ENCODE results near the gene ONECUT3. TPM values are rescaled to one million over a fixed set of nuclear protein-coding genes. Genes with fewer than 3 reads are reported as not detected.

ONECUT3 gene
- polyA plus RNA-seq, 1 of the 3 experiments (the other 2 are of a cell fraction): not detected

DNA sequence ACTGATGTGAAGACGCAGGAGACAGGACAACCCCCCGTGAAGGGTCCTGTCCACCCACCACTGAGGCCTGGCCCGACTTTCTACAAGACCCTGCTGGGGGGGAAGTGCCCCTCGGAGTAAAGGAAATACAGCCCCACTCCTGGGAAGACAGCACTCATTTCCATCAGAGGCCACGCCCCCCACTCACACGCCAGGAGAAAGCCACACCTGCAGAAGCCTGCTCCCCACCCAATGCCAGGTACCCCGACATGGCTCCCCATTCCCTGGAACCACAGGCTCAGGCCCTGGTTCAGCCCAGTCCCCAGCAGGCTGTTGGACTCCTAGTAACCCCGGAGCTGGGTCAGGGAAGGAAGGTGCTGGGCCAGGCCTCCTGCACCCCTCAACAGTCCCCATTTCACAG, 69.7 kb downstream of the ONECUT3 start:
- H3K4me2 ChIP-seq: no peak overlapping the region
- no peak overlapping the region for H3K4me3 ChIP-seq (ENCODE audit: low read depth in 2 of 2, low read length in 1 of 2)
- CTCF ChIA-PET: interaction anchor here (1.0 to 8.1 kb wide), 6 partner anchors 15 to 151 kb away, joined by 3 to 188 read pairs (median 6); no protein-coding TSS in a partner anchor
- peaks cover 22% of the 10 kb centered on the region; the same call in 1 of the 2 replicates for H3K79me2 ChIP-seq (ENCODE audit: insufficient read depth)
- H3K4me1 ChIP-seq (ENCODE audit: control insufficient read depth in 1 of 2, insufficient read depth in 2 of 2, low read depth in 1 of 2, low read length in 1 of 2): peaks cover 0 to 7% of the 10 kb centered on the region in 2 experiments; a peak in 1 of 4 replicates
- H4K20me1 ChIP-seq (ENCODE audit: insufficient read depth): peaks cover 14% of the 10 kb centered on the region; the same call in 1 of the 2 replicates
- POLR2A ChIA-PET: no interaction called here
- peaks cover 6% of the 10 kb centered on the region for H3F3A ChIP-seq (replicated peaks; ENCODE audit: insufficient read depth)
- no peaks in the 10 kb centered on the region for H3K27me3 ChIP-seq (ENCODE audit: insufficient read depth)
- WGBS (ENCODE audit: low lambda C conversion rate): 100% methylated on average over 3 of the region's 8 CpGs
- no peaks in the 10 kb centered on the region for H3K9me2 ChIP-seq
- H3K36me3 ChIP-seq (replicated peaks in 1 of 2; ENCODE audit: control insufficient read depth in 1 of 2, insufficient read depth in 2 of 2, low read length in 1 of 2): peaks cover 15 to 51% of the 10 kb centered on the region in 2 experiments
- H3K9ac ChIP-seq: no peak overlapping the region
- no peak for TF ChIP-seq SIN3A (IDR thresholded peaks at IDR 0.05; ENCODE audit: borderline replicate concordance, low read depth, low read length)
- TF ChIP-seq, protein P1, sequence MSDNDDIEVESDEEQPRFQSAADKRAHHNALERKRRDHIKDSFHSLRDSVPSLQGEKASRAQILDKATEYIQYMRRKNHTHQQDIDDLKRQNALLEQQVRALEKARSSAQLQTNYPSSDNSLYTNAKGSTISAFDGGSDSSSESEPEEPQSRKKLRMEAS (IDR thresholded peaks at IDR 0.05; ENCODE audit: low read depth): no peak
- no peak overlapping the region for H2AFZ ChIP-seq (ENCODE audit: low read depth)
- H3K27ac ChIP-seq (ENCODE audit: low read depth in 2 of 2, low read length in 1 of 2): no peak overlapping the region
- DNase-seq: no peak
- no peaks in the 10 kb centered on the region for H3K9me3 ChIP-seq

DNA sequence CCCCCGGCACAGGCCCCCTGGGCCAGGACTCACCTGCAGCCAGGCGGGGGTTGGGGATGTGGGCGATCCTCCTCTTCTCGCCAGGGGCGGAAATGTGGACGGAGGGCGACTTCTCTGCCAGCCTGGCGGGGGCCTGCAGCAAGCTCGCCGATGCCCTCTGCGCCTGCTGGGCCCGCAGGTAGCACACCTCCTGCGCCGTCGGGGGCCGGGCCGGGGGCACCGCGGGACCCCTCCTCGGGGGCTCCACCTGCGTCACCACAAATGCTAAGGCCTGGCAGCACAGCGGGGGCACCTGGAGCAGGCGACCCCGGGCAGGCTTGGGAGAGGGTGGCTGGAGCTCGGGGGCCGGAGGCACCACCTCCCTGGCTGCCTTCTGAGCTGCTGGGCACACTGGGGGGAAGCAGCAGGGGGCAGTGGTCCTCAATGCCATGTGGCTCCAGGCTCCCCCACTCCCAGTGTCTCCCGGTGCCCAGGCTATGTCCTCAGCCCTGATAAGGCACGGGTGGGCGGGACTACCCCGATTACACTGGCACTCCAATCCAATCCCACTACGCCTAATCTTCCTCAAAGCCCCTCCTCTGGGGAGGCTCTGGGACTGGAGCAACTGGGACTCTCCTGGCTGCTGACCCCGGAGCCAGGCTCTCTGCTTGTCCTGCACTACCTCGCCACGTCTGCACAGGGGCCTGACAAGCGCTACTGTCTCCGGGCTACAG, 70.4 kb downstream of the ONECUT3 start:
- H3K27me3 ChIP-seq (ENCODE audit: insufficient read depth): no peaks in the 10 kb centered on the region
- WGBS (ENCODE audit: low lambda C conversion rate): 94% methylated on average over 16 of the region's 36 CpGs

DNA sequence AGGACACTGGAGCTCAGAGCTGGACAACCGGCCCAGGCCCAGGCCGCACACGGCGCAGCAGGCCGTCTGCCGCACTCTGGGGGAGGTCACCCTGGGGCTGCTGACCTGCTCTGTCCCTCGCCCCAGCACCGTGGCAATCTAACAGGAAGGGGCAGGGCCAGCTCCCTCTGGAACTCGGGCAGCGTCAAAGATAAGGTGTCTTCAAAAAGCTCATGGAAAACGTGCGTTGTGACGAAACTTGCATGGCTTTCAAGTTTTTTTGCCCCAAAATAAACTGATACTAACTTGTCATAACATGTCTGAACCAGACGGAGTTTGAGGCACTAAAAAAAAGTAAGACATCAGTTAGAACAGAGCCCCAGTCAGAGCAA, 70.9 kb downstream of the ONECUT3 start:
- Histone ChIP-seq H3K79me2 (ENCODE audit: insufficient read depth) (peaks cover 30% of the 10 kb centered on the region), H3K4me3 (ENCODE audit: low read depth in 2 of 2, low read length in 1 of 2) (no peak overlapping the region)
- POLR2A ChIA-PET: no interaction called here
- TF ChIP-seq SIN3A (IDR thresholded peaks at IDR 0.05; ENCODE audit: borderline replicate concordance, low read depth, low read length): no peak
- TF ChIP-seq RFX5 (IDR thresholded peaks at IDR 0.05; ENCODE audit: low read length): no peak
- no peak for TF ChIP-seq RCOR1 (IDR thresholded peaks at IDR 0.05; ENCODE audit: low read length)
- TF ChIP-seq POLR2AphosphoS5 (IDR thresholded peaks at IDR 0.05; ENCODE audit: low read depth, low read length): no peak
- TF ChIP-seq SMC3 (IDR thresholded peaks at IDR 0.05; ENCODE audit: low read depth, low read length): no peak
- TF ChIP-seq, protein P2, sequence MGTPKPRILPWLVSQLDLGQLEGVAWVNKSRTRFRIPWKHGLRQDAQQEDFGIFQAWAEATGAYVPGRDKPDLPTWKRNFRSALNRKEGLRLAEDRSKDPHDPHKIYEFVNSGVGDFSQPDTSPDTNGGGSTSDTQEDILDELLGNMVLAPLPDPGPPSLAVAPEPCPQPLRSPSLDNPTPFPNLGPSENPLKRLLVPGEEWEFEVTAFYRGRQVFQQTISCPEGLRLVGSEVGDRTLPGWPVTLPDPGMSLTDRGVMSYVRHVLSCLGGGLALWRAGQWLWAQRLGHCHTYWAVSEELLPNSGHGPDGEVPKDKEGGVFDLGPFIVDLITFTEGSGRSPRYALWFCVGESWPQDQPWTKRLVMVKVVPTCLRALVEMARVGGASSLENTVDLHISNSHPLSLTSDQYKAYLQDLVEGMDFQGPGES (IDR thresholded peaks at IDR 0.05; ENCODE audit: low read depth, low read length): no peak
- TF ChIP-seq TAF1 (IDR thresholded peaks at IDR 0.05; ENCODE audit: borderline replicate concordance, low read depth, low read length): no peak
- no peak for TF ChIP-seq RAD21 (IDR thresholded peaks at IDR 0.05; ENCODE audit: low read length)
- TF ChIP-seq RXRA (IDR thresholded peaks at IDR 0.05; ENCODE audit: borderline replicate concordance, low read depth): no peak
- no peak for TF ChIP-seq YY1 (IDR thresholded peaks at IDR 0.05; ENCODE audit: low read depth)
- TF ChIP-seq TCF12 (IDR thresholded peaks at IDR 0.05): no peak
- TF ChIP-seq, protein P3, sequence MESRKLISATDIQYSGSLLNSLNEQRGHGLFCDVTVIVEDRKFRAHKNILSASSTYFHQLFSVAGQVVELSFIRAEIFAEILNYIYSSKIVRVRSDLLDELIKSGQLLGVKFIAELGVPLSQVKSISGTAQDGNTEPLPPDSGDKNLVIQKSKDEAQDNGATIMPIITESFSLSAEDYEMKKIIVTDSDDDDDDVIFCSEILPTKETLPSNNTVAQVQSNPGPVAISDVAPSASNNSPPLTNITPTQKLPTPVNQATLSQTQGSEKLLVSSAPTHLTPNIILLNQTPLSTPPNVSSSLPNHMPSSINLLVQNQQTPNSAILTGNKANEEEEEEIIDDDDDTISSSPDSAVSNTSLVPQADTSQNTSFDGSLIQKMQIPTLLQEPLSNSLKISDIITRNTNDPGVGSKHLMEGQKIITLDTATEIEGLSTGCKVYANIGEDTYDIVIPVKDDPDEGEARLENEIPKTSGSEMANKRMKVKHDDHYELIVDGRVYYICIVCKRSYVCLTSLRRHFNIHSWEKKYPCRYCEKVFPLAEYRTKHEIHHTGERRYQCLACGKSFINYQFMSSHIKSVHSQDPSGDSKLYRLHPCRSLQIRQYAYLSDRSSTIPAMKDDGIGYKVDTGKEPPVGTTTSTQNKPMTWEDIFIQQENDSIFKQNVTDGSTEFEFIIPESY (IDR thresholded peaks at IDR 0.05; ENCODE audit: borderline replicate concordance, low read depth): no peak
- no peak for TF ChIP-seq FOSL2 (IDR thresholded peaks at IDR 0.05; ENCODE audit: borderline replicate concordance, low read depth)

More for the DNA sequence above, 70.4 kb downstream of the ONECUT3 start:
- Histone ChIP-seq H3K9me3 (no peaks in the 10 kb centered on the region), H3K9me2 (no peaks in the 10 kb centered on the region), H3K36me3 (replicated peaks in 1 of 2; ENCODE audit: control insufficient read depth in 1 of 2, insufficient read depth in 2 of 2, low read length in 1 of 2) (peaks cover 15 to 44% of the 10 kb centered on the region in 2 experiments), H3K4me1 (ENCODE audit: control insufficient read depth in 1 of 2, insufficient read depth in 2 of 2, low read depth in 1 of 2, low read length in 1 of 2) (peaks cover 0 to 7% of the 10 kb centered on the region in 2 experiments; a peak in 1 of 4 replicates), H3F3A (replicated peaks; ENCODE audit: insufficient read depth) (peaks cover 6% of the 10 kb centered on the region), H3K4me2 (no peak overlapping the region), H4K20me1 (ENCODE audit: insufficient read depth) (peaks cover 14% of the 10 kb centered on the region; the same call in 1 of the 2 replicates), H2AFZ (ENCODE audit: low read depth) (no peak overlapping the region), H3K27ac (ENCODE audit: low read depth in 2 of 2, low read length in 1 of 2) (no peak overlapping the region; a peak in 1 of 4 replicates), H3K9ac (no peak overlapping the region), H3K4me3 (ENCODE audit: low read depth in 2 of 2, low read length in 1 of 2) (no peak overlapping the region), H3K79me2 (ENCODE audit: insufficient read depth) (peaks cover 25% of the 10 kb centered on the region; the same call in 1 of the 2 replicates)
- TF ChIP-seq RCOR1 (IDR thresholded peaks at IDR 0.05; ENCODE audit: low read length) (no peak), TEAD4 (IDR thresholded peaks at IDR 0.05; ENCODE audit: borderline replicate concordance, insufficient read depth) (no peak)
- CTCF ChIA-PET: interaction anchor here (0.7 to 8.1 kb wide), 5 partner anchors 17 to 151 kb away, joined by 3 to 188 read pairs (median 6); no protein-coding TSS in a partner anchor
- peak; percentile 55 for DNase-seq
- POLR2A ChIA-PET: no interaction called here

More for the DNA sequence above, 70.9 kb downstream of the ONECUT3 start:
- Histone ChIP-seq H3K9ac (no peak overlapping the region), H4K20me1 (ENCODE audit: insufficient read depth) (peaks cover 14% of the 10 kb centered on the region; the same call in 1 of the 2 replicates), H3F3A (replicated peaks; ENCODE audit: insufficient read depth) (peaks cover 6% of the 10 kb centered on the region), H3K4me2 (no peak overlapping the region), H3K9me3 (no peaks in the 10 kb centered on the region), H3K9me2 (no peaks in the 10 kb centered on the region), H2AFZ (ENCODE audit: low read depth) (no peak overlapping the region), H3K27ac (ENCODE audit: low read depth in 2 of 2, low read length in 1 of 2) (no peak overlapping the region; a peak in 1 of 4 replicates), H3K4me1 (ENCODE audit: control insufficient read depth in 1 of 2, insufficient read depth in 2 of 2, low read depth in 1 of 2, low read length in 1 of 2) (peaks cover 0 to 7% of the 10 kb centered on the region in 2 experiments; a peak in 1 of 4 replicates), H3K27me3 (ENCODE audit: insufficient read depth) (no peaks in the 10 kb centered on the region), H3K36me3 (replicated peaks in 1 of 2; ENCODE audit: control insufficient read depth in 1 of 2, insufficient read depth in 2 of 2, low read length in 1 of 2) (peaks cover 15 to 40% of the 10 kb centered on the region in 2 experiments)
- CTCF ChIA-PET: interaction anchor here (0.7 to 8.1 kb wide), 5 partner anchors 16 to 152 kb away, joined by 3 to 188 read pairs (median 6); no protein-coding TSS in a partner anchor
- DNase-seq: no peak
- 96% methylated on average over 9 of the region's 14 CpGs for WGBS (ENCODE audit: low lambda C conversion rate)
